NB4 (cell line): ENCODE measurements around the gene AGAP1.

Source experiments
- DNase-seq: peaks from one replicate; pipeline ENCODE4 v3.0.0; 2010; ENCODE audit warnings: low read depth
- H3K4me3 ChIP-seq: one replicate; pipeline ENCODE4 v1.5.1; 2011; ENCODE audit warnings: mild to moderate bottlenecking, low read depth, low read length, moderate library complexity
- CTCF ChIP-seq: IDR thresholded peaks from one replicate; pipeline ENCODE4 v1.5.1; 2012; ENCODE audit warnings: low read depth, low read length
- MAX ChIP-seq: IDR thresholded peaks from 2 replicates; pipeline ENCODE4 v1.6.1; 2011; ENCODE audit warnings: low read depth, low read length
- MYC ChIP-seq: IDR thresholded peaks from 2 replicates; pipeline ENCODE4 v1.6.1; 2011; ENCODE audit warnings: low read depth, low read length
- POLR2A ChIP-seq: IDR thresholded peaks from 2 replicates; pipeline ENCODE4 v1.6.1; 2011; ENCODE audit warnings: mild to moderate bottlenecking; ENCODE audit not compliant: insufficient read length; ENCODE audit errors: extremely low read depth

The AGAP1 gene

GRCh38 chr2:235533198-235533597, 39.4 kb downstream of the AGAP1 start:
- no peak for DNase-seq
- no peak for TF ChIP-seq POLR2A
- TF ChIP-seq CTCF, result no peak
- no peak for TF ChIP-seq MAX

GRCh38 chr2:235533616-235534385, 40.0 kb downstream of the AGAP1 start:
- no peak for DNase-seq
- H3K4me3 ChIP-seq, result no peak overlapping the region
- TF ChIP-seq CTCF (no peak), MYC (no peak), POLR2A (no peak)

More at GRCh38 chr2:235533198-235533597, 39.4 kb downstream of the AGAP1 start:
- H3K4me3 ChIP-seq, result no peak overlapping the region

GRCh38 chr2:235534678-235535422, 41.0 kb downstream of the AGAP1 start:
- no peak for TF ChIP-seq MYC
- TF ChIP-seq MAX, result no peak
- no peak for TF ChIP-seq POLR2A
- TF ChIP-seq CTCF, result no peak
- DNase-seq, result no peak
- no peak overlapping the region for H3K4me3 ChIP-seq

GRCh38 chr2:235535423-235536130, 41.7 kb downstream of the AGAP1 start:
- DNase-seq, result no peak
- TF ChIP-seq POLR2A (no peak), CTCF (no peak), MYC (no peak), MAX (no peak)
- no peak overlapping the region for H3K4me3 ChIP-seq

GRCh38 chr2:235536711-235537110, 42.9 kb downstream of the AGAP1 start:
- no peak for DNase-seq
- no peak overlapping the region for H3K4me3 ChIP-seq
- TF ChIP-seq MAX, result no peak
- TF ChIP-seq MYC, result no peak
- no peak for TF ChIP-seq POLR2A
- no peak for TF ChIP-seq CTCF
